Central memory CD4-positive, alpha-beta T cell (primary cell): ENCODE data around the gene BTBD18.
A peak's percentile ranks its signal among the peaks of the same experiment; 100 is the strongest.

Experiments
- DNase-seq: peaks from one replicate; pipeline ENCODE4 v3.0.0; 2022

Gene BTBD18

DNA sequence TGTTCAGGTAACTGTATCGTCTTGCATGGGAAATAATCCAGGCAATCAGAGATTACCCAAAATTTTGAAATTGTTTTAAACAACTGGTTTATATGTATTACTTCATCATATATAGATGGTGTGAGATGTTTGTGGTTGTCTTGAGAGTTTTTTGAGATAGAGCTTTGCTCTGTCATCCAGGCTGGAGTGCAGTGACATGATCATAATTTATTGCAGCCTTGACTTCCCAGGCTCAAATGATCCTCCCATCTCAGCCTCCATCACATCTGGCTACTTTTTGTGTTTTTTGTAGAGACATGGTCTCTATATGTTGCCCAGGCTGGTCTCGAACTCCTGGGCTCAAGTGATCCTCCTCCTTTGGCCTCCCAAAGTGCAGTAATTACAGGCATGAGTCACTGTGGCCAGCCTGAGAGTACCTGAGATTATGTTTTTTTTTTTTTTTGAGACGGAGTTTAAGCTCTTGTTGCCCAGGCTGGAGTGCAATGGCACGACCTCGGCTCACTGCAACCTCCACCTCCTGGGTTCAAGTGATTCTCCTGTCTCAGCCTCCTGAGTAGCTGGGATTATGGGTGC is 21.5 kb upstream of the BTBD18 start:
- no peak for DNase-seq

- no peak for DNase-seq
Observed at GRCh38 chr11:57772562-57772961, 20.9 kb upstream of the BTBD18 start.

DNA sequence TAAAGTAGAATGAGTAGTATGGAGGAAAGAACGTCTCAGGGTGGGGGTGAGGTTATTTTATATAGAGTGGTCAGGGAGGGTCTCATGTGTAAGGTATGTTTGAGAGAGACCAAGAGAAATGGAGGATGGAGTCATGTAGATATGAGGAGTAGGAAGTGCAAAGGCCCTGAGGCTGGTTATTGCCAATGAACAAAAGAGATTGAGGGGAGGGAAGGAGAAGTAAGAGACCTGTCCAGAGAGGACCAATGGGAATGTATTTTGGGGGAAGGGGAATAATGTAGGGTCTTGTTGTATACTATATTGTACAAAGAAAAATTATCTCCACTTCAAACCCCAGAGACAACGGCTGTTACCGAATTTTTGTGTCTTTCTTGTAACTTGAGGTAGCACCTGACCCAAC is 19.7 kb upstream of the BTBD18 start:
- DNase-seq: no peak

DNA sequence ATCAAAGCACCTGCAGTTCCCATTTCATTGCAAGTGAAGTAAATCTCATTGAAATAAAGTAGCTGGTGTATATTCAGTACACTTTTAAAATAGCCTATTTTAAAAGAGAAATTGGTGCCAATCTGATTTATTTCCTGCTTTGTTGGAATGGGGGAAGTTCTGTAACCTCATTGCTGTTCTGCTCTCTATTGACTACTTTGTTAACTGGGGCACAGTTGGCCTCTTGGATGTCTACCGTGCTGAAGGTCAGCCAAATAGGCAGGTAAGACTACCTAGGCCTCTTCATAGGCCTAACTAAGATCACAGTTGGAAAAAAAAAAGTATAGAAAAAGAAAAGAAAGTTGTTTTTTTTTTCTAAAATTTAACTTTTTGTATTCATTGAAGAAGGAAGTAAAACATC is 19.2 kb upstream of the BTBD18 start:
- no peak for DNase-seq

- no peak for DNase-seq
Observed at GRCh38 chr11:57764972-57765371, 13.4 kb upstream of the BTBD18 start.

- no peak for DNase-seq
Observed at GRCh38 chr11:57764566-57764965, 12.9 kb upstream of the BTBD18 start.

GRCh38 chr11:57764021-57764420 is 12.4 kb upstream of the BTBD18 start:
- no peak for DNase-seq

- no peak for DNase-seq
Observed at GRCh38 chr11:57763568-57763967, 11.9 kb upstream of the BTBD18 start.

DNA sequence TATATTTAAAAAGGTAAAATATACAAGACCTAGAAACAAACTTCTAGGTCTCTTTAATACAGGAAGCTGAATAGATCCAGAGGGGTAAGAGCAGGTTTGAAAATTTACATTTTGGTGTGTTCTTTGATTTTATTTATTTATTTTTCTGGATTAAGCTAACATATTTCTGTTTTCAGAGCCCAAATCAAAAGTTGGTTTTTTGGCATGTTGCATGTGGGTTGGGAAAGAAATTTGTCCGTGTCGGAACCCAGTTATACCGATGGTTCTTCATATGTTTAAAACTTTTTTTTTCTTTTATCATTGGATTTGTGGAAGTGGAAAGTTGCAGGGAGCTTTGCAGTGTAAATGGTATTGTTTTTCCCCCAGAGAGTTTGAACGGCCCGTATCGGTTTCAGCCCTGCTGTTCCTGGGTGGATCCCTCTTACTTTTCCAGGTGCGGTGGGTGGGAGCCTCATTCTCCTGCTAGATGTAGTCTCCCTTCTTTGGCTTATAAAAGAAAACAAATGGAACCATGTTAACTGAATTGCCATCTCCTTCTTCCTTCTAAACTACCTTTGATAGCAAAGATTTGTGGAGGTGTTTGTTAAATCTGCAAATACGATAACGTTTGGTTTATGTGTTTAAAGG is 10.7 kb upstream of the BTBD18 start:
- DNase-seq: no peak

DNA sequence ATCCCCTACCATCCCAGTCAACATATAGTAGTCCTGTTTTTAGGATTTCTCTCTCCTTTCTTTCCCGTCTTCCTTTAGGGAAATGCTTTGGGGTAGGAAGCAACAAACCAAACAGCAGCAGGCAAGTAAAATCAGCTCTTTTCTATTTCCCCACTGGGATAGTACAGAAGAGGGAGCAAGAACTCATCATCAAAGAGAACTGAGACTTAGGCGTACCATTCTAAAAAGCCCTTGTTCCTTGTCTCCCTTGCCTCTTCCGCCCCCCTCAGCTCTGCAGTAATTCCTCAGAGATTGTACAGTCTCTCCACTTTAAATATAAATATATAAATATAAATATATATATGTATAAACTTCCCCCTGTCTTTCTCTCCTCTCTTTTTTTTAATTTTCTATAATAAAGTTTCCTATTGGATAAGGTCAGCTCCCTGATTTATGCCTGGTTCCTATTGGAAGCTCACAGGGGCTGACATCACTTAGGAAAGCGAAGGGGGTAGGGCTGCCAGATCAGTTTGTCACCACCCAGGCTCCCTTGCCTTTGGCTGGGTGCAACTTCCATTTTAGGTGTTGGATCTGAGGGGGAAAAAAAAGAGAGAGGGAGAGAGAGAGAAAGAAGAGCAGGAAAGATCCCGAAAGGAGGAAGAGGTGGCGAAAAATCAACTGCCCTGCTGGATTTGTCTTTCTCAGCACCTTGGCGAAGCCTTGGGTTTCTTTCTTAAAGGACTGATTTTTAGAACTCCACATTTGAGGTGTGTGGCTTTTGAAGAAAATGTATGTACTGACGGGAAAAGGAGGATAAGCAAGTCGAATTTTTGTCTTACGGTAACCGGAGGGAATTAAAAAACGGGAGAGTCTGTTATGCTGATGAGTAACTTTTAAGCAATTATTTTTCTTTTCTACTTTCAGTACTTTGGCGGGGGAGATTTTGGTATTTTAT is 9.9 kb upstream of the BTBD18 start, which contains the start of gene CTNND1:
TSS of gene CTNND1 (plus strand) at position 502 of the 934 bp plus-strand sequence. CDS start 29,677 bp downstream, outside the sequence.
- no peak for DNase-seq

GRCh38 chr11:57758174-57758573 is 6.6 kb upstream of the BTBD18 start:
- DNase-seq: no peak

- DNase-seq: no peak
Observed at GRCh38 chr11:57752954-57753353, 1.3 kb upstream of the BTBD18 start.

GRCh38 chr11:57751176-57751575 is 443 bp downstream of the BTBD18 start:
- no peak for DNase-seq

DNA sequence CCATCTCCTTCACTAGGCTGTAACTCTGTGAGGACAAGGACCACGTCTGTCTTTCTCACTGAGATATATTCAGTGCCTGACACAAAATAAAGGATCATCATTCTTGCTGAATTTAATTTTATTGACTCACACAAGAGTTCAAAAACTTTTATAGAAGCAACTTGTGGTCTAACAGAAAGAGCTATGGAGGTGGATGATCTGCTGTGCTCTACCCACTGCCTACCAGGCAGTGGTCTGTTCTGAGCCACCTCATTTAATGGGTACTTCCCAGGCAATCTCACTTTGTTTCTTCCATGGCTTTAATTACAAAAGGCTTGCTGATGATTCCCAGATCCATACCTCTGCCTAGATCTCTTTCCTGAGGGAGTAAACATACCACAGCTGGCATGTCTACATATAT is 4.7 kb downstream of the BTBD18 start:
- DNase-seq: no peak

DNA sequence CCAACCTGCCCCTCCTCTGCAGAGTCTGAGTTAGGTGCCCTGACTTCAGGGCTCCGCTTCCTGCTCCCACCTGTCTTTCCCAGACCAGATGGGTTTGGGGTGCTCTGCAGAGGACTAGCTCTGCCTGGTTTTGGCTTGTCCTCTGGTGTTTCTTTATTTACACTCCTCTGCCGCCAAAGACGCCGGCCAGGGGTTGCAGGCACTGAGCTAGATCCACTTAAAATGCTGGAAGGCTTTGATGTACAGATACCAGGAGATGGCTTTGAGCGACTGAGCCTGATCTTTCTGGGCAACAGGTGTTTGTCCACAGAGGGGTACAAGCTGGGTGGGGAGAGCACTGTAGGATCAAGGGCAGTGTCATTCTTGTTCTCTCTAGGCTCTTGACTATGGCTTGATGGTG is 6.4 kb downstream of the BTBD18 start:
- DNase-seq: no peak

- no peak for DNase-seq
Observed at GRCh38 chr11:57744357-57744756, 7.3 kb downstream of the BTBD18 start.

DNA sequence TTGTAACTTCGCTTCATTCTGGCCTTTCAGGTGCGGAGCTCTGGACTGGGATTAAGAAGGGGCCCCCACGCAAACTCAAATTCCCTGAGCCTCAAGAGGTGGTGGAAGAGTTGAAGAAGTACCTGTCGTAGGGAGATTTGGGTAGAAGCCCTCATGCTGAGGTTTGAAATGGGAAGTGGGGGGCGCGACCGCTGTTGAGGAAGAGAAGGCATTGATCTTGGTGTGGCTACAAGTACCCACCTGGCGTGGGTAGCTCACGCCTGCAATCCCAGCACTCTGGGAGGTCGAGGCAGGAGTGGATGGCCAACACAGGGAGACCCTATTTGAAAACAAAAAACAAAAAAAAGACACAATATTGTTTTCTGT is 9.5 kb downstream of the BTBD18 start:
- no peak for DNase-seq

GRCh38 chr11:57741132-57742086 is 10.2 kb downstream of the BTBD18 start, which contains the start of gene SELENOH:
SELENOH (plus strand) TSS chr11:57741491; CDS start chr11:57741596, 105 bp downstream.
- DNase-seq: peak; percentile 91

- DNase-seq: no peak
Observed at GRCh38 chr11:57735619-57736298, 15.9 kb downstream of the BTBD18 start.

GRCh38 chr11:57732661-57733060 is 19.0 kb downstream of the BTBD18 start:
- no peak for DNase-seq

DNA sequence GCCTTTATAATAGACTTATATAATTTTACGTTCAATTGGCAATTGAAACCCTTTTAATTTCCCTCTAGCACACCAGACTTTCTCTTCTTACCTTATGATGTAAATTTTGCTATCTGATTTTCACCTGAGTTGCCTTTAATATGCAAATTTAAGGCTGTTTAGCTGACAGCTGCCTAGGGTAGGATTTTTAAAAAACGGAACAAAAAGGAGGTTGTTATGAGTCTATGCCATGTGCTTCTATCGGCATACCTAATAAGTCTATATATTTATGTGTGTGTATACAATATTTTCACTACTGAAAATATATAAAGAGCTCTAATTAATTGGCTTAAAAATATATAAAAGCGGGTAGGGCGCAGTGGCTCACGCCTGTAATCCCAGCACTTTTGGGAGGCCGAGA is 22.1 kb downstream of the BTBD18 start:
- DNase-seq: no peak

DNA sequence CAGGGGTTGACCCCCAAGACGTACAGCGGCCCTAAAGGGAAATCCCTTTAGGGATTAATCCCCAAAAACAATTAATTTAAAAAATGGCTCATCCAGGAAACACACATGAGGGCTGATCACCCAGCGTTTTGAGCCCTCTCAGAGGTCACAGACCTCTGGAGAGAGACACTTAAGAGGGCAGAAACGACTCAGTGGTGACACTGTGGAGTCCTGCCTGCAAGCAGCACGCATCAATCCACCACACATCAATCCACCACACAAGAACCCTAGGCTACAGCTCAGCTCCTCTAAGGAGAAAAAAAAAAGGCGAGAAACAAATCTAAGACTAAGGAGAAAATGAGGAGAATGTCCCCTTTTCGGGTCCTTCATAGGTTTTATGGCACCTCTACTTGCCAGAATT is 22.8 kb downstream of the BTBD18 start:
- DNase-seq: no peak
